GM21447 (cell line): ENCODE measurements around the gene CGB7.
"Not testable (repeated sequence)": the region's sequence is repeated elsewhere in the genome, so short reads cannot be mapped to it uniquely, and the experiment has no call there.

Experiments
- ATAC-seq: cut with Tn5 transposase; IDR thresholded peaks from one replicate; pipeline ENCODE4 v1.9.1; 2021; ENCODE audit not compliant: unreplicated experiment

Gene CGB7

GRCh38 chr19:49042666-49043065, 14.9 kb downstream of the CGB7 start:
- not testable (repeated sequence) for ATAC-seq

GRCh38 chr19:49042177-49042576, 15.4 kb downstream of the CGB7 start:
- ATAC-seq: no peak

GRCh38 chr19:49039736-49040135, 17.8 kb downstream of the CGB7 start:
- ATAC-seq: not testable (repeated sequence)

- not testable (repeated sequence) for ATAC-seq
These were observed 18.8 kb downstream of the CGB7 start for GRCh38 chr19:49038557-49039276.

- ATAC-seq: not testable (repeated sequence)
These were observed 19.4 kb downstream of the CGB7 start for GRCh38 chr19:49038111-49038510.

GRCh38 chr19:49036815-49037214, 20.7 kb downstream of the CGB7 start, which contains the start of gene CGB1:
Gene CGB1 (minus strand): TSS chr19:49036895. CDS start chr19:49036711, 184 bp downstream.
- ATAC-seq: not testable (repeated sequence)

- ATAC-seq: not testable (repeated sequence)
These were observed 25.8 kb downstream of the CGB7 start, which contains the start of gene CGB2 for GRCh38 chr19:49031642-49032301. Gene CGB2 (plus strand): TSS chr19:49031890. CDS start chr19:49032096, 206 bp downstream.

GRCh38 chr19:49030323-49030722, 27.2 kb downstream of the CGB7 start:
- not testable (repeated sequence) for ATAC-seq

GRCh38 chr19:49029749-49030148, 27.8 kb downstream of the CGB7 start:
- not testable (repeated sequence) for ATAC-seq

GRCh38 chr19:49028686-49029085, 28.9 kb downstream of the CGB7 start:
- not testable (repeated sequence) for ATAC-seq

GRCh38 chr19:49025599-49025998, 31.9 kb downstream of the CGB7 start:
- ATAC-seq: not testable (repeated sequence)

- not testable (repeated sequence) for ATAC-seq
These were observed 32.5 kb downstream of the CGB7 start for GRCh38 chr19:49025088-49025487.

- ATAC-seq: not testable (repeated sequence)
These were observed 33.3 kb downstream of the CGB7 start, which contains the start of gene CGB3 for GRCh38 chr19:49024233-49024632. Gene CGB3 (minus strand): TSS chr19:49024333. CDS start chr19:49023971, 362 bp downstream.

GRCh38 chr19:49022116-49022515, 35.4 kb downstream of the CGB7 start:
- no peak for ATAC-seq

- ATAC-seq: no peak
These were observed 36.3 kb downstream of the CGB7 start for GRCh38 chr19:49020931-49021895.

- no peak for ATAC-seq
These were observed 37.2 kb downstream of the CGB7 start for GRCh38 chr19:49020342-49020741.

GRCh38 chr19:49019242-49019932, 38.2 kb downstream of the CGB7 start:
- ATAC-seq: no peak

- ATAC-seq: not testable (repeated sequence)
These were observed 38.9 kb downstream of the CGB7 start for GRCh38 chr19:49018388-49019241.

- no peak for ATAC-seq
These were observed 39.7 kb downstream of the CGB7 start for GRCh38 chr19:49017666-49018351.
